Neural cell (in vitro differentiated cells): ENCODE measurements around the gene MALRD1. TPM values are rescaled to one million over a fixed set of nuclear protein-coding genes. Genes with fewer than 3 reads are reported as not detected.

Source experiments
- H2AFZ ChIP-seq: fragments of 200-600, 300-800 bp; sonication (generic), shearing (Covaris generic); 2 replicates; pipeline ENCODE4 v1.6.0; 2014; ENCODE audit warnings: low read depth, mild to moderate bottlenecking, antibody characterized with exemption, low read length, moderate library complexity
- H3F3A ChIP-seq: fragments of 200-600 bp; shearing (Covaris generic); 2 replicates; pipeline ENCODE4 v1.6.1; 2016; ENCODE audit warnings: mild to moderate bottlenecking, moderate library complexity, mixed read lengths, antibody characterized with exemption, low read length; ENCODE audit not compliant: insufficient read depth, poor library complexity, severe bottlenecking
- H3K27ac ChIP-seq: fragments of 200-600, 300-800 bp; sonication (generic), shearing (Covaris generic); 2 replicates; pipeline ENCODE4 v1.5.1; 2014; ENCODE audit warnings: mild to moderate bottlenecking, low read length, moderate library complexity
- H3K27me3 ChIP-seq: fragments of 300-800, 200-600 bp; sonication (generic), shearing (Covaris generic); 2 replicates; pipeline ENCODE4 v1.6.0; 2014; ENCODE audit warnings: mild to moderate bottlenecking, low read depth, low read length, moderate library complexity; ENCODE audit not compliant: insufficient read depth
- H3K36me3 ChIP-seq: fragments of 300-800, 200-600 bp; sonication (generic), shearing (Covaris generic); 2 replicates; pipeline ENCODE4 v1.5.1; 2014; ENCODE audit warnings: mild to moderate bottlenecking, antibody characterized with exemption, low read length, moderate library complexity; ENCODE audit not compliant: insufficient read depth
- H3K4me2 ChIP-seq: fragments of 300-800, 200-600 bp; sonication (generic), shearing (Covaris generic); 2 replicates; pipeline ENCODE4 v1.6.0; 2014; ENCODE audit warnings: mild to moderate bottlenecking, low read length
- H3K4me3 ChIP-seq: fragments of 300-800, 200-600 bp; sonication (generic), shearing (Covaris generic); 2 replicates; pipeline ENCODE4 v1.5.1; 2014; ENCODE audit warnings: mild to moderate bottlenecking, low read length, moderate library complexity
- H3K79me2 ChIP-seq: fragments of 200-600 bp; shearing (Covaris generic); replicated peaks from 2 replicates; pipeline ENCODE4 v1.6.0; 2014; ENCODE audit warnings: mild to moderate bottlenecking, low read length, moderate library complexity; ENCODE audit not compliant: insufficient read depth
- H3K9ac ChIP-seq: fragments of 300-800, 200-600 bp; sonication (generic), shearing (Covaris generic); 2 replicates; pipeline ENCODE4 v1.6.1; 2016; ENCODE audit warnings: mild to moderate bottlenecking, low read length, mixed read lengths
- H3K9me2 ChIP-seq: fragments of 200-600 bp; shearing (Covaris generic); 2 replicates; pipeline ENCODE4 v1.6.1; 2016; ENCODE audit warnings: mild to moderate bottlenecking, low read length, mixed read lengths; ENCODE audit not compliant: insufficient read depth
- H3K9me3 ChIP-seq: fragments of 200-600, 300-800 bp; sonication (generic), shearing (Covaris generic); 2 replicates; pipeline ENCODE4 v1.6.1; 2016; ENCODE audit warnings: mild to moderate bottlenecking, mixed run types, low read length, moderate library complexity, mixed read lengths
- H4K20me1 ChIP-seq: fragments of 200-600 bp; shearing (Covaris generic); 2 replicates; pipeline ENCODE4 v1.6.1; 2016; ENCODE audit warnings: mild to moderate bottlenecking, mixed run types; ENCODE audit not compliant: insufficient read depth
- EP300 ChIP-seq: fragments of 450-650 bp; conservative IDR thresholded peaks from 2 replicates; pipeline ENCODE4 v1.6.1; 2014; ENCODE audit warnings: antibody characterized with exemption, mild to moderate bottlenecking, moderate library complexity; ENCODE audit not compliant: poor library complexity, severe bottlenecking
- EZH2 ChIP-seq: fragments of 200-600, 300-800 bp; shearing (Covaris generic), sonication (generic); IDR thresholded peaks from 2 replicates; pipeline ENCODE4 v1.6.1; 2014; ENCODE audit warnings: antibody characterized with exemption, low read length, borderline replicate concordance, mild to moderate bottlenecking; ENCODE audit not compliant: insufficient read depth, poor library complexity, severe bottlenecking
- MXI1 ChIP-seq: fragments of 450-650 bp; conservative IDR thresholded peaks from 2 replicates; pipeline ENCODE4 v1.6.1; 2014; ENCODE audit warnings: antibody characterized with exemption, mild to moderate bottlenecking; ENCODE audit not compliant: poor library complexity, severe bottlenecking
- POLR2AphosphoS5 ChIP-seq: IDR thresholded peaks from 2 replicates; pipeline ENCODE4 v1.6.1; 2012
- RAD21 ChIP-seq: fragments of 450-650 bp; conservative IDR thresholded peaks from 2 replicates; pipeline ENCODE4 v1.6.1; 2014; ENCODE audit warnings: antibody characterized with exemption, mild to moderate bottlenecking, moderate library complexity
- SMC3 ChIP-seq: fragments of 450-650 bp; conservative IDR thresholded peaks from 2 replicates; pipeline ENCODE4 v1.6.1; 2014; ENCODE audit warnings: antibody characterized with exemption, mild to moderate bottlenecking, moderate library complexity; ENCODE audit not compliant: poor library complexity
- TAF1 ChIP-seq: IDR thresholded peaks from 2 replicates; pipeline ENCODE4 v1.6.1; 2012; ENCODE audit warnings: low read depth
- polyA plus RNA-seq: library from polyadenylated mRNA; depleted of rRNA; stranded (reverse); fragments of >200 nt; gene quantifications from 2 replicates; pipeline ENCODE4 v1.2.3, GENCODE V29; 2014
- TF ChIP-seq, protein P1 (sequence below): fragments of 450-650 bp; IDR thresholded peaks from 2 replicates; pipeline ENCODE4 v1.5.1; 2014; ENCODE audit warnings: antibody characterized with exemption, mild to moderate bottlenecking, moderate library complexity; ENCODE audit not compliant: poor library complexity, severe bottlenecking
- TF ChIP-seq, protein P2 (sequence below): IDR thresholded peaks from 2 replicates; pipeline ENCODE4 v1.6.1; 2012; ENCODE audit warnings: borderline replicate concordance

The MALRD1 gene
- polyA plus RNA-seq, 1 donor from 2014 or later, result 0.21 TPM

DNA sequence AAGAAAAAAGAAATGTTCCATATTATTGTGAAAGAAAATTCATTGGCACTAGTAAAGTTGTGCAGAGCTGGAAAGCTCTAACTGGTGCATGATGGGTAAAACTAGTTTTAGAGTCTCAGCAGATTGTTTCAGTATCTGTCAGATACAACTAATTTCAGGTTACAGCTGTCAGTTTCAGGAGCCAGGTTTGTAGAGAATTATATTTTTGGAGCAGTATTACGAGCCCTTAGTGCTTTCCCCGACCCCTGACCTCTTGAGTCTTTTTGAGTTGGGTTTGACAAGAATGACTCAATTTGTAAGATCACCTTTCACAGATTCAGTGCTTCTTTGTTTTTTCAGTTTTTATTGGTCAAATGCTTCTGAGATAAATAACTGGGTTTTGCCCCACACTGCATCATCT lies 401.3 kb downstream of the MALRD1 start:
- Histone ChIP-seq H3K9me2 (no peaks in the 10 kb centered on the region), H3F3A (no peaks in the 10 kb centered on the region), H3K4me3 (no peak overlapping the region), H3K27me3 (no peaks in the 10 kb centered on the region), H2AFZ (no peak overlapping the region), H3K9ac (no peak overlapping the region), H3K36me3 (no peaks in the 10 kb centered on the region), H3K27ac (no peak overlapping the region), H3K4me2 (no peak overlapping the region), H3K79me2 (no peaks in the 10 kb centered on the region), H4K20me1 (no peaks in the 10 kb centered on the region), H3K9me3 (no peaks in the 10 kb centered on the region)
- TF ChIP-seq RAD21 (no peak), SMC3 (no peak), TAF1 (no peak), EZH2 (no peak), EP300 (no peak), MXI1 (no peak), POLR2AphosphoS5 (no peak)
- TF ChIP-seq, protein P1, sequence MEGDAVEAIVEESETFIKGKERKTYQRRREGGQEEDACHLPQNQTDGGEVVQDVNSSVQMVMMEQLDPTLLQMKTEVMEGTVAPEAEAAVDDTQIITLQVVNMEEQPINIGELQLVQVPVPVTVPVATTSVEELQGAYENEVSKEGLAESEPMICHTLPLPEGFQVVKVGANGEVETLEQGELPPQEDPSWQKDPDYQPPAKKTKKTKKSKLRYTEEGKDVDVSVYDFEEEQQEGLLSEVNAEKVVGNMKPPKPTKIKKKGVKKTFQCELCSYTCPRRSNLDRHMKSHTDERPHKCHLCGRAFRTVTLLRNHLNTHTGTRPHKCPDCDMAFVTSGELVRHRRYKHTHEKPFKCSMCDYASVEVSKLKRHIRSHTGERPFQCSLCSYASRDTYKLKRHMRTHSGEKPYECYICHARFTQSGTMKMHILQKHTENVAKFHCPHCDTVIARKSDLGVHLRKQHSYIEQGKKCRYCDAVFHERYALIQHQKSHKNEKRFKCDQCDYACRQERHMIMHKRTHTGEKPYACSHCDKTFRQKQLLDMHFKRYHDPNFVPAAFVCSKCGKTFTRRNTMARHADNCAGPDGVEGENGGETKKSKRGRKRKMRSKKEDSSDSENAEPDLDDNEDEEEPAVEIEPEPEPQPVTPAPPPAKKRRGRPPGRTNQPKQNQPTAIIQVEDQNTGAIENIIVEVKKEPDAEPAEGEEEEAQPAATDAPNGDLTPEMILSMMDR, result no peak
- TF ChIP-seq, protein P2, sequence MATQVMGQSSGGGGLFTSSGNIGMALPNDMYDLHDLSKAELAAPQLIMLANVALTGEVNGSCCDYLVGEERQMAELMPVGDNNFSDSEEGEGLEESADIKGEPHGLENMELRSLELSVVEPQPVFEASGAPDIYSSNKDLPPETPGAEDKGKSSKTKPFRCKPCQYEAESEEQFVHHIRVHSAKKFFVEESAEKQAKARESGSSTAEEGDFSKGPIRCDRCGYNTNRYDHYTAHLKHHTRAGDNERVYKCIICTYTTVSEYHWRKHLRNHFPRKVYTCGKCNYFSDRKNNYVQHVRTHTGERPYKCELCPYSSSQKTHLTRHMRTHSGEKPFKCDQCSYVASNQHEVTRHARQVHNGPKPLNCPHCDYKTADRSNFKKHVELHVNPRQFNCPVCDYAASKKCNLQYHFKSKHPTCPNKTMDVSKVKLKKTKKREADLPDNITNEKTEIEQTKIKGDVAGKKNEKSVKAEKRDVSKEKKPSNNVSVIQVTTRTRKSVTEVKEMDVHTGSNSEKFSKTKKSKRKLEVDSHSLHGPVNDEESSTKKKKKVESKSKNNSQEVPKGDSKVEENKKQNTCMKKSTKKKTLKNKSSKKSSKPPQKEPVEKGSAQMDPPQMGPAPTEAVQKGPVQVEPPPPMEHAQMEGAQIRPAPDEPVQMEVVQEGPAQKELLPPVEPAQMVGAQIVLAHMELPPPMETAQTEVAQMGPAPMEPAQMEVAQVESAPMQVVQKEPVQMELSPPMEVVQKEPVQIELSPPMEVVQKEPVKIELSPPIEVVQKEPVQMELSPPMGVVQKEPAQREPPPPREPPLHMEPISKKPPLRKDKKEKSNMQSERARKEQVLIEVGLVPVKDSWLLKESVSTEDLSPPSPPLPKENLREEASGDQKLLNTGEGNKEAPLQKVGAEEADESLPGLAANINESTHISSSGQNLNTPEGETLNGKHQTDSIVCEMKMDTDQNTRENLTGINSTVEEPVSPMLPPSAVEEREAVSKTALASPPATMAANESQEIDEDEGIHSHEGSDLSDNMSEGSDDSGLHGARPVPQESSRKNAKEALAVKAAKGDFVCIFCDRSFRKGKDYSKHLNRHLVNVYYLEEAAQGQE, result no peak

DNA sequence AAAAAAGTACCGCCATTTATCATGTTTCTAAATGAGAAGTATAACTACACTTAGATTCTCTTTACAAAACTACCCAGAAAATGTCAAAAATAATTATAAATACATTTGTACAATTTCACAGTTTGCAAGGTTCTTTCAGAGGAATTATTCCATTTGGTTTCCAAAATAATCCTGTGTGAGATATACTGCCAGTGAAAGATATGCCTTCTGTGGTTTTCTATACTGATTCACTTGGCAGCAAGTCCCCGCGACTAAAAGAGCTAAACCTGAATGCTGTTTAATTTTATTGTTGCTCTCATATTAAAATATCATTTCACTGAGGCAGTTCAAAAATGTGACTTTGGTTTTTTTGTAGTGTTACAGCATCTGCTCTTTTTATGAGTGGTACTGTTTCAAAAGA lies 402.8 kb downstream of the MALRD1 start:
- Histone ChIP-seq H3K27me3 (no peaks in the 10 kb centered on the region), H3F3A (no peaks in the 10 kb centered on the region), H3K9me2 (no peaks in the 10 kb centered on the region), H4K20me1 (no peaks in the 10 kb centered on the region), H3K4me2 (no peak overlapping the region), H3K4me3 (no peak overlapping the region), H3K27ac (no peak overlapping the region), H3K36me3 (no peaks in the 10 kb centered on the region), H2AFZ (no peak overlapping the region), H3K9me3 (no peaks in the 10 kb centered on the region), H3K9ac (no peak overlapping the region), H3K79me2 (no peaks in the 10 kb centered on the region)
- TF ChIP-seq, protein P1, result no peak
- TF ChIP-seq MXI1 (no peak), TAF1 (no peak), RAD21 (no peak), EP300 (no peak), SMC3 (no peak), EZH2 (no peak)
